Rectal smooth muscle tissue (tissue), 1 donor: ENCODE measurements around the gene GJC2.
"Not testable (repeated sequence)": the region's sequence is repeated elsewhere in the genome, so short reads cannot be mapped to it uniquely, and the experiment has no call there.

ENCODE experiments used
- H3K27ac ChIP-seq: one replicate; pipeline ENCODE4 v1.7.0; 2013; ENCODE audit warnings: low read depth, low read length, inconsistent platforms
- H3K27me3 ChIP-seq: one replicate; pipeline ENCODE4 v1.7.0; 2013; ENCODE audit warnings: low read length; ENCODE audit not compliant: control insufficient read depth, insufficient read depth
- H3K36me3 ChIP-seq: one replicate; pipeline ENCODE4 v1.7.0; 2013; ENCODE audit warnings: low read length; ENCODE audit not compliant: control insufficient read depth, insufficient read depth
- H3K4me1 ChIP-seq: one replicate; pipeline ENCODE4 v1.7.0; 2013; ENCODE audit warnings: low read length; ENCODE audit not compliant: control insufficient read depth, insufficient read depth
- H3K4me3 ChIP-seq: one replicate; pipeline ENCODE4 v1.7.0; 2013; ENCODE audit warnings: low read length
- H3K9ac ChIP-seq: one replicate; pipeline ENCODE4 v1.7.0; 2013; ENCODE audit warnings: low read length

Gene GJC2

DNA sequence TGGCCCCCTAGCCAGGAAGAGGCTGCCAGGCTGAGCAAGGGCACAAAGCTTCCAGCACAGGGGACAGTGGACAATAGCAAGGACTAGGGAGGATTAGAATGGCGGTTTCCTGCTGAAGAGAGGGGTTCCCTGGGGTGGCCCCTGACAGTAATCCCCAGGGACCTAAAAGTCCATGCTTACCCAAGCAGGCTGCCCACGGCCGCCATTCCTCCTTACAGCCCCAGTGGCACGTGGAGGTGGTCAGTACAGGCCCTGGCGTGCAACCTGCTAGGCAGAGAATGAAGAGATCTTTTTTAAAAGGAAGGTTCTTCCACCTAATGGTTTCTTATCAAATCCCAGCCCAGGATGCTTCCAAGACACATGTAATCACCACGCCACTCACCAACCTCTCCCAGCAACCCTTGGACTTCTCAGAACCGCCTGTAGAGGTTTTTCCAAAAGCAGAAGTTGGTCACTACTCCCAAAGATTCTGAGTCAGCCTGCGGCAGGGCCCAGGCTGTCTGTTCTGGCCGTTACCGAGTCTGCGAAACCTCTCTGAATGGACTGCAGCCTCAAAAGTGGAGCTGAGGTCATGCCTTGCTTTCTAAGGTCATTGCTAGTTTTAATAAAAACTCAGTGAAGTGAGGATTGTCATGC lies 41.6 kb upstream of the GJC2 start:
- H3K36me3 ChIP-seq = peaks cover 8% of the 10 kb centered on the region
- peaks cover 8% of the 10 kb centered on the region for H3K4me1 ChIP-seq
- peak overlapping the region; percentile 99 for H3K4me3 ChIP-seq
- peak overlapping the region; percentile 96 for H3K9ac ChIP-seq
- H3K27ac ChIP-seq = peak overlapping the region; percentile 93
- H3K27me3 ChIP-seq = no peaks in the 10 kb centered on the region

DNA sequence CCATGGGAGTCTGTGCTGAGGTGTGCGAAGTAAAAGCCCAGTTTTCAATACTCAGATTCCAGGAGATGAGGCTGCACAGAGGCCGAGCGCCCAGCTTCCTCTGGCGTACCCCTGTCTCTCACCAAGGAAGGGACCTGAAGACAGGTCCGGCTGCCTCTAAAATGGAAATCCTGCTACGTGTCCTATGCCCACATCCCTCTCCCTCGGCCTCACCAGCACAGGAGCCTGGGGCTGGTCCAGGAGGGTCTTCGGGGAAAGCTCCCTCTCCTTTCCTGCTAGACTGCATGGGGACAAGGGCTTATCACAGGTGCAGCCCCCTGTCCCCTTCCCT lies 41.0 kb upstream of the GJC2 start:
- Histone ChIP-seq H3K27ac (peak overlapping the region; percentile 93), H3K4me3 (peak overlapping the region; percentile 99), H3K36me3 (peaks cover 8% of the 10 kb centered on the region), H3K27me3 (no peaks in the 10 kb centered on the region), H3K4me1 (peaks cover 7% of the 10 kb centered on the region), H3K9ac (peak overlapping the region; percentile 96)

DNA sequence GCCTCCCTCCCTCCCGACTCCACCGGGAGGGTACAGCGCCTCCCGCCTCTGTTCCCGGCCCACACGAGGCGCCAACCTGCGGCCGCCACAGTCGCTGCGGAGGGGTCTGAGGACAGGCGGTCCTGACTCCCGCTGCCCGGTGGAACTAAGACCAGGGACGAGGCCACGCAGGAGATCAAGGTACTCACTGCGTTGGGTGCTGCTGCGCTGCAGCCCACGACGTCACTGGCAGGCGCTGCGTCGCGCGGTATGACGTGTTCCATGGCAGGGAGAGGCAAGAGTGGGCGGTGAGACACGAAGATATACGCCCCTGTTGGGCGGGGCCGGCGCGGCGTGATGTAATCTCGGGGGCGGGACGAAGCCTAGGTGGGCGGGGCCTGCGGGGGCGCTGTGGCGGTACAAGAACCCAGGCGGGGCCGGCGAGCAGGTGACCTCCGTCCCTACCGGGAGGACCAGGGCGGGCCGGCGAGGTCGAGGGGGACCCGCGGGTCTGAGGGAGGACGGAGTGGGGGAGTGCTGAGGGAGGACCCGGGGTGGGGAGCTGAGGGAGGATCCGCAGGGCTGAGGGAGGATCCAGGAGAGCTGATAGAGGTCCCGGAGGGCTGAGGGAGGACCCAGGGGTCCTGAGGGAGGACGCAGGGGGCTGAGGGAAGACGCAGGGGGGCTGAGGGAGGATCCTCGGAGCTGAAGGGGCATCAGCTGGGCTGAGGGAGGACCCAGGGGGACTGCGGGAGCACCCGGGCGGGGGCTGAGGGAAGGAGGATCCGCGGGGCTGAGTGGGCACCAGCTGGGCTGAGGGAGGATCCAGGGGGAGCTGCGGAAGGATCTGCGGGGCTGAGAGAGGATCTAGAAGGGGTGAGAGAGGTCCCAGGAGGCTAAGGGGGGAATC lies 40.4 kb upstream of the GJC2 start, which contains the start of gene MRPL55:
Gene MRPL55 (minus strand): TSS at position 227 of the 889 bp plus-strand sequence. CDS start 1,039 bp downstream, outside the sequence.
- peak within 1 kb of the TSS; percentile 93 for H3K27ac ChIP-seq
- no peaks in the 10 kb centered on the region for H3K27me3 ChIP-seq
- H3K36me3 ChIP-seq = peaks cover 8% of the 10 kb centered on the region
- peak within 1 kb of the TSS; percentile 96 for H3K9ac ChIP-seq
- peak within 1 kb of the TSS; percentile 99 for H3K4me3 ChIP-seq
- H3K4me1 ChIP-seq = peaks cover 5% of the 10 kb centered on the region

- Histone ChIP-seq H3K27ac (peak overlapping the region; percentile 90), H3K27me3 (no peaks in the 10 kb centered on the region), H3K4me1 (peaks cover 5% of the 10 kb centered on the region), H3K4me3 (peak overlapping the region; percentile 76), H3K9ac (peak overlapping the region; percentile 72), H3K36me3 (peaks cover 8% of the 10 kb centered on the region)
These were observed 39.7 kb upstream of the GJC2 start for GRCh38 chr1:228109962-228110488.

DNA sequence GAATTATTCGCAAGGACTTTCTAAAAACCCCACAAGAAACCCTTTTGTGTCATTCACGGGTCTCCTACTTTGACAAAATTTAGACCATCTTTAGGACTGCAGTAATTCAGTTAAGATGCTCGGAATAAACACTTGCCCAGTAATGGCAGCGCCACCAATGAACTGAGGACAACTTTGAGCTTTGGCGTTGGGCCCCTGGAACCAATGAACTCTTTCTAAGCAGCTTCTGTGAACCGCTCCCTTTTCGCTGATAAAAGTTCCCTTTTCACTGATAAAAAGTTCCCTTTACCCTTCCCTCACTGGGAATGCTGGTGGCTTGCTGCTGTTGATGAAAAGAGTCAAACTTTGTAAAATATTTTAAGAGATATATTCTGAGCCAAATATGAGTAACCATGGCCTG lies 39.2 kb upstream of the GJC2 start:
- no peak overlapping the region for H3K27ac ChIP-seq
- H3K9ac ChIP-seq = no peak overlapping the region
- peak overlapping the region; percentile 76 for H3K4me3 ChIP-seq

DNA sequence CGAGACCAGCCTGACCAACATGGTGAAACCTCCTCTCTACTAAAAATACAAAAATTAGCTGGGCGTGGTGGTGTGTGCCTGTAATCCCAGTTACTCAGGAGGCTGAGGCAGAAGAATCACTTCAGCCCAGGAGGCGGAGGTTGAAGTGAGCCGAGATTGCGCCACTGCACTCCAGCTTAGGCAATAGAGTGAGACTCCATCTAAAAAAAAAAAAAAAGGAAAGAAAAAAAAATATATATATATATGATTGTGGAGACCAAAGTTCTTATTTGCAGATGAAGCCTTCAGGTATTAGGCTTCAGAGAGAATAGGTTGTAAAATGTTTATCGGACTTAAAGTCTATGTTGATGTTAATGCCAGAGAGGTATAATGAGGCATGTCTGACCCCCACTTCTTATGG lies 38.4 kb upstream of the GJC2 start:
- not testable (repeated sequence) for H3K27me3 ChIP-seq, H3K9ac ChIP-seq, H3K4me1 ChIP-seq, H3K27ac ChIP-seq, H3K36me3 ChIP-seq, H3K4me3 ChIP-seq

More for the DNA sequence above, 39.2 kb upstream of the GJC2 start:
- Histone ChIP-seq H3K27me3 (no peaks in the 10 kb centered on the region), H3K36me3 (peaks cover 8% of the 10 kb centered on the region), H3K4me1 (peaks cover 5% of the 10 kb centered on the region)

GRCh38 chr1:228112167-228112566 lies 37.6 kb upstream of the GJC2 start:
- peaks cover 4% of the 10 kb centered on the region for H3K36me3 ChIP-seq
- no peaks in the 10 kb centered on the region for H3K27me3 ChIP-seq
- no peak overlapping the region for H3K4me3 ChIP-seq
- no peak overlapping the region for H3K9ac ChIP-seq
- no peak overlapping the region for H3K27ac ChIP-seq
- H3K4me1 ChIP-seq = peaks cover 5% of the 10 kb centered on the region

DNA sequence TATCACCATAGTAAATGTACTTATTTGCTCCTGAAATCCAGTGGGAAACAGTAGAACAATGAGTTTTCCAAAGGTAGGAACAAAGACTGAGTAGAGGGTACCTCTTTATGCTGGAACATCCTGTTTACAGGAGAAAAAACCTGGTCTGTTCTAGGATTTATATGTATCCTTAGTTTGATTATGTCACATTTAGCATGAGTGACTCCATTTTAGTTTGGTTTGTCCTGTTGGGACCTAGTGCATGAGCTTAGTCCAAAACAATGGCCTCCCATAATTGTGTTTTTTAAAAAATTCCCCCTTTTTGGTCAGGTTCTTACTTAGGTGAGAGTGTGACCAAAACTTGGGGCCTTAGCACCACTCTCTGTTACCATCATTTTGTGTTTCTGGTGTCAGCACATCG lies 37.1 kb upstream of the GJC2 start:
- H3K4me3 ChIP-seq = no peak overlapping the region
- no peak overlapping the region for H3K9ac ChIP-seq
- peaks cover 3% of the 10 kb centered on the region for H3K36me3 ChIP-seq
- peaks cover 5% of the 10 kb centered on the region for H3K4me1 ChIP-seq
- no peaks in the 10 kb centered on the region for H3K27me3 ChIP-seq
- no peak overlapping the region for H3K27ac ChIP-seq

- no peaks in the 10 kb centered on the region for H3K36me3 ChIP-seq
- H3K27ac ChIP-seq = no peak overlapping the region
- no peaks in the 10 kb centered on the region for H3K27me3 ChIP-seq
- H3K4me1 ChIP-seq = no peaks in the 10 kb centered on the region
- no peak overlapping the region for H3K9ac ChIP-seq
- no peak overlapping the region for H3K4me3 ChIP-seq
These were observed 34.9 kb upstream of the GJC2 start for GRCh38 chr1:228114827-228115226.

- H3K27me3 ChIP-seq = no peaks in the 10 kb centered on the region
These were observed 32.4 kb upstream of the GJC2 start for GRCh38 chr1:228117335-228117734.

GRCh38 chr1:228118040-228118439 lies 31.7 kb upstream of the GJC2 start:
- H3K9ac ChIP-seq = no peak overlapping the region

More at GRCh38 chr1:228117335-228117734, 32.4 kb upstream of the GJC2 start:
- Histone ChIP-seq H3K4me1 (no peaks in the 10 kb centered on the region), H3K9ac (no peak overlapping the region), H3K27ac (no peak overlapping the region), H3K4me3 (no peak overlapping the region), H3K36me3 (no peaks in the 10 kb centered on the region)

GRCh38 chr1:228120351-228120750 lies 29.4 kb upstream of the GJC2 start:
- H3K27me3 ChIP-seq = no peaks in the 10 kb centered on the region
- H3K36me3 ChIP-seq = no peaks in the 10 kb centered on the region
- no peaks in the 10 kb centered on the region for H3K4me1 ChIP-seq
- no peak overlapping the region for H3K27ac ChIP-seq
- H3K4me3 ChIP-seq = no peak overlapping the region
- no peak overlapping the region for H3K9ac ChIP-seq

More at GRCh38 chr1:228118040-228118439, 31.7 kb upstream of the GJC2 start:
- Histone ChIP-seq H3K27ac (no peak overlapping the region), H3K36me3 (no peaks in the 10 kb centered on the region), H3K4me1 (no peaks in the 10 kb centered on the region), H3K27me3 (no peaks in the 10 kb centered on the region), H3K4me3 (no peak overlapping the region)
